Amygdala (tissue), 56 donors: Measurements from ENCODE around the gene STK24.

Source experiments
- DNase-seq, 56 donors: peaks; one replicate each; lab custom pipeline; 2025; lab: John Stamatoyannopoulos, UW

Gene STK24

DNA sequence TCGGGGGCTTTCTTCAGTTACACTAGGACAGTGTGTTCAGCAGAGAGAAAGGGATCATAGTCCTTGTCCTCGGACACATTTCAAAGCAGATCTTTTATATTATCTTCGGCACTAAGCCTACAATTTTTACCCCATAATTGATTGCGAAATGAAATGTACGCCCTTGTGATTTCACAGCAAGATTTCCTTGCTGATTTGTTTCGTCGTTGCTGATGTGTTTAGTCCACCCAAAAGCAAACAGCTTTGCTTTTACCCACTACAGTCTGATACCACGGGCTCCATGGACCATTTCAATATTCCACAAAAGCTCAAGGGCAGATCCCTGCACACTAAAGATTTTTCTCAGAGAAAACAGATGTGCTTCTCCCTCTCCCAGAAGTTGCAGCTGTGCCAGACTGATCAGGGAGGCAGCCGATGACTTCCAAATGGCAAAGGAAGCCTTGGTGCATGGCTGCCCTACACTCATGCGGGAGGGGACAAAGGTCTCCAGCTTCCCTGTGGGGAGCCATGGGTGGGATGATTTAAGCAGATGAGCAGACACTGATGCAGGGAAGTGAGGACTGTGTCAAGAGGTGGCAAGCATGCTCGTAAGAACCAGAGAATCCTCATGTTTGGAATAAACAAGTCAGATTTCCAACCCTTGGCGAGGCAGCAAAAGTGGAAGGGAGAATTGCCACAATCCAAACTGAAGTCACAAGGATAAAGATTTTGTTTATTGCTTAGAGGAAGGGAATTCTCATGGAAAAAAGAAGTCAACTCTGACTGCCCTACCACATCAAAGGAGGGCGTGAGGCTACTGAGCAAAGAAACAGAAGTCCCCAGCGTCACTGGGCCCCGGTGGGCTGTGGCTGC lies 81.1 kb downstream of the STK24 start:
- no peak for DNase-seq

DNA sequence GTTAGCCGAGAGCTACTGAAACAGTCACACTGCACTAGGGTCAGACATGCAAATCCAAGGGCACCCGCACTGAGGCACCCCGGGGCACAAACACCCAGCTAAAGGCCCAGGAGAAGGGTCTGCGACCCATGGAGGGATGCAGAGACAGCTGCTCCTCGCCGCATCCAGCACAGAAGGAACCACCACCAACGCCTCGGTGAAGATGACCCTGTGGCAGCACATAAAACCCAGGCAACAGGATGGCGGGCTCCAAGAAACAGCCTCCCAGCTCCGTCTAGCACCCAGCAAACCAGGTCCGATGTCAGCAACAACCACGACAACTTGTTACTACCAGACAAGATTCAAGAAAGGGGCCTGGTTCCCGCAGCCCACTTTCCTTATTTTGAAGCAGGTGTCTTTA lies 82.1 kb downstream of the STK24 start:
- DNase-seq: no peak

DNA sequence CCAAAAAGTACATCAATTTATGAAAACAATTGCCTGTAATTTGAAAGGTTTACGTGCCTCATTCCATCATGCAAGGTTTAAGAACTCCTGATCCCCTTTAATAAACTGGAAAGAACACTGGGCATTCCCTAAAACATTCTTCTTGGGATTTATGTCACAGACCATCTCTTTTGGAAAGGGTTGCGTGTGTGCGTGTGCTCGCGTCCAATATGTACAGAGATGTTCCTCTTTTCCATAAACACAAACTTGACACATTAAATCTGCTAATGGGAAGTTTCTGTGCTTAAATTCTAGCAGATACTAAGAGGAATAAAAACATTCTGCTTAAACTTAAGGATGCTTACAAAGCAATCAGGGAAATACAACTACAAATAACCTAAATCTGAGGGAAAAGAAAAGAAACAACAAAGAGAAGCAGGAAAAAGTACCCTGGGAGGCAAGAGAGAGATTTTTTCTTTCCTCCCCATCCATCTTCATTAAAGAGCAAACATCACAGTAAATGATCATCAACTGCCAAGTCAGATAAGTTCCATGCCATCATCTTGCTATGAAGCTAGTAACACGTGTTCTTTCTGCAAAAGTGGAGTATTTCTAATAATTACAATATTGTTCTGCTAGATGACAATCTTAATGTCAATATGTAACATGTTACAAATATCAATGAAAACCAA lies 83.7 kb downstream of the STK24 start:
- DNase-seq: no peak

DNA sequence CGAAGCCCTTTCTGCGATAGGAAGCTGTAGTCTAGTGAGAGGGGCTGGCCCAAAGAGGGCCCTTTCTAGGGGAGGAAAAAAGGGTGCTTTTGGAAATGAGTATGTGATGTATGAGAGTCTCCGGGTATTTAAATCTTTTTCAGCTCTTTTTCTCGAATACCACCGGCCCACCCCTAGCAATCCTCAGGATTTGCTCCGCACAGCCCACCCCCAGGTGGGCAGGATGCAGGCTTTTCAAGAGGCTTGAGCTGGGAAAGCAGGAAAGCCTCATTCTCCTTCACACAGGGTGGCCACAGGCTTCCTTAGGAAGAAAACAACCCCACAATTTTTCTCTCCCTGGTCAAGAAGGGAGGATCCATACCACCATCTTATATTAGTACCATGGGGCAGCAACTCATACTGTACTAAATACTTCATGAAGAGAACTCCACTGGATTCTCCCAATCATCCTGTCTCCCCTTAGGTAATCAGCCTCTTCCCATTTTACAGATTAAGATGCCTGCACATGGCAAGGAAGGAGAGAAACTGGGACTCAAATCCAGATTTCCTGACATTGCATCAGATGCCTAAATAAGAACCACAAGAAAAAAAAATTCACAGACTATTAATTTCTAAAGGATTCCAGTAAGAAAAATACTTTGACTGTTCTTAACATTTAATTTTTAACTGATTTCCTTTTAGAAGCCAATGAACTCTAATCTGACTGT lies 84.4 kb downstream of the STK24 start:
- no peak for DNase-seq

GRCh38 chr13:98490866-98491265 lies 86.0 kb downstream of the STK24 start:
- DNase-seq: no peak

DNA sequence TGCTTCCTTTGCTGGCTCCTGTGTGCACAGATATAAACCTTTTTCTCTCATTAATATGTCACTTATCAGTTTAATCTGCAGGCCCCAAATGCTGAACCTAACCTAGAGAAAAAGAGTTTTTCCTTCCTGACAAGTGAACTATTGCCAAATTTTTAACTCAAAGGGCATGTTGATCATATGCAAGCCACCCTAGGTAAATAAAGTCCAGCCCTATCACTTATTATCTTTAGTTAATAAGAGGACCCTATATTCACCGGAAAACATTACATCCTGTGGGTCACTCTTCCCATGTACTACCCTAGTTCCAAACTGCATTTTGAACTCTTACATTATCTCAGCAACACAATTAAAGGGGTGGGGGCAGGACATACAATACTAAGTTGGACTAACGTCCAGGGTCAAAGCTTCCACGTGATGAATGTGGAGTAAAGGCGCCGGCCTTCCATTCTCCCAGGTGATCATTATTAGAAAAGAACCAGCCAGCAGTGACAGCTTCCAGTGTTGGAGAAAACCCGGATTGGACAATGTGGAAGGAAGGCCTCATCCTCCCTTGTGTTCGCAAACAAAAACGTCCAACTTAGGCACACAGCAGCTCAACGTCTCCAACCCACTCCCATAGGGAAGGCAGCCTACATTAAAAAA lies 86.6 kb downstream of the STK24 start:
- DNase-seq: no peak

GRCh38 chr13:98489446-98490194 lies 87.3 kb downstream of the STK24 start:
- no peak for DNase-seq

DNA sequence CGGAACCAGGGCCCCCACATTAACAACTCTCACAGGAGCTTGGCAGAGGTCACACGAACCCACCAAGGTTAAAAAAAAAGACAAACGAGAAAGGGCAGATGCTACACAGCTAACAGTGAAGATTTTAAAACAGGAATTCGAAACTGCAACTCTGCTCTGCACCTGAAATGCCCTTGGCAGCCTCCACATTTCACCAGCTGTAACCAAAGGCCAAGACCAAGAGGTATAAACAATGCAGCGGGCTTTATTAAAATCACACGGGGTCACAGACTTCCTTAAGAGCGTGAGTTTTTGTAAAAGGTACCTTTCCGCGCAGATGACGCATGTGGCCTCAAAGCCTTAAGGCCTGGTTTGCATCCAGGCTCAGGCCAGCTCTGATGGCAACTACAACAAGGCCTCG lies 88.2 kb downstream of the STK24 start:
- DNase-seq: no peak

GRCh38 chr13:98487522-98487921 lies 89.4 kb downstream of the STK24 start:
- DNase-seq: no peak

DNA sequence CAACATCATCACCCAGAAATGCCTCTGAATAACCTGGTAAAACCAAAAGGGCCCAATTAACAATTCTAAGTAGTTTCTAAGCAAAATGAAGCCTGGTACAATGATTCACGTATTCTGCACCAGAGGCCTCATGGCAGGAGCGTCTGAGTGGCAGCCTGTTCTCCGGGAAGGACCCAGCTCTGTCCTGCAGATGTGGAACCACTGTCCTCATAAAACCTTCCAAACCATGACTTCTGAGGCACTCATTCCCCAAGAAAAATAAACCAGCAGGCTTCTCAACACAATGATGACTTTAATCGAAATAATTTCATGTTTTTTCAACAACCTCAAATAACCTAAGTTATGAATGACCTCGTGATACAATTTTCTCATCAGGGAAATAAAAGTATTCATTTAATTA lies 89.9 kb downstream of the STK24 start:
- DNase-seq: no peak

DNA sequence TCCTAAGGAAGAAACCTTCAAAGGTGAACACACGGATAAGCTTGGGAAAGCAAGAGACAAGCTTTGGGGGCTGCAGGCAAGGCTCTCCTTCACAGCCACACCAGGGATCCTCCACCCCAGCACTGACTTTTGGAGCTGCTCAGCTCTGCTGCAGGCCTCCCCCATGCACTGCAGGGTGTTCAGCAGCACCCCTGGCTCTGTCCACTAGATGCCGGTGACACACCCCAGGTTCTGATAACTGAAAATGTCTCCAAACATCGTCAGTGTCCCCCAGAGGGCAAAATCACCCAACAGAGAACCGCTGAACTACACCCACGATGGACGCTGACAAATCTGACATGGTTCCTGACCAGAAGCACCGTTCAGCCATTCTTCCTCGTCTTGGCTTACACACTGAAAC lies 90.5 kb downstream of the STK24 start:
- DNase-seq: no peak

DNA sequence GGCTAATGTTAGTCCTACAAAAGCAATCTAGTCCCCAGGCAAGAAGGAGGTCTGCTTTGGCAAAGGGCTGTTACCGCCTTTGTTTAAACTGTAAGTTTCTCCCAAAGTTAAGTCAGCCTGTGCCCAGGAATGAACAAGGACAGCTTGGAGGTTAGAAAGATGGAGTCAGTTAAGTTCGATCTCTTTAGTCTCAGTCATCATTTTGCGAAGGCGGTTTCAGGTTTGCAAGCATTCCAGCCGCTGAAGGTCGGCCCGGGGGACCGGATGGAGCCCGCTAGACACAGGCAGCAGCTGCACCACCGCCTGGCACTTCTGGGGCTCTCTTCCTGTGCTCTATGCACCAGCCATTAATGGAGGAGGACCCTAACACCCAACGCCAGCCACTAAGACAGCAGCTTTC lies 91.3 kb downstream of the STK24 start:
- no peak for DNase-seq

DNA sequence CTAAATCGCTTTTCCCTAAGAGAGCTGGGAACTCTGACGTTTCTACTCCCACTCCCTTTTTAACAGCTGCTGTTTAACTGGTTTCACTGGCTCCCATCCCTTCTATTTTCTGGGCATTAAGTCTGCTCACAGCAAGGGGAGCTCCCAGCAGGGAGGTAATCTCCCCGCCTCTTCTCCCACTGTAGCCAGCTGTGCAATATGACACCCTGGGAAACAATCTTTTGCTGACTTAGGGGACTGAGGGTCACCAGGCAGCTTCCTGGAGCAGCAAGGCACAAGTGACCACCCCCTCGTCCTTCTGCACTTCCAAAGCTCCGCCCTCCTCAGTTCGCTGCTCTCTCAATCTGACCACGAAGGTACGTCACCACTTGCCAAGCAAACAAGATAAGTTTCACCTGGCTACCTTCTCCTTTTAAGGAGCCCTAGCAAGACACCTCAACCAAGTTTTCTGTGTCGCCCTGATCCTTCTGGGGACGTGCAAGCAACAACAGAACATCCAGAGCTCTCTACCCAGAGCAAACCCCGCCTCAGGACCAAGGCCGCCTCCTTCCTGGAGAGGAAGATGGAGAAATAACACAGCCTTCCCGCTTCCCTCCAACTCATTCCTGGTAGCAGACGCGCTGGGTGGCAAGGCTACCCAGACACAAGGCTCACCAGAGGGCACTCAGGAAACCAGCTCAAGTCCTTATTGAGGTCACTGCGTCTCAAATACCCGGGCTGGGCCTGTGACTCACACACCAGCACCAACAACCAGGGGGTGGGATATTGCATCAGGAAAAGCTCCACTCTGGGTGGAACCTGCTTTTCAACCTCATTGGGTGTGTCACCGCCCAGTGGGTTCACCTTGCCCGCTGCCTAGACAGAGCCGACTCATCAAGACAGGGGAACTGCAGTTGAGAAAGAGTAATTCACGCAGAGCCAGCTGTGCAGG lies 92.4 kb downstream of the STK24 start:
- DNase-seq: peak in 3 of 56 donors; percentile 18 to 36 (median 28)

GRCh38 chr13:98483601-98484288 lies 93.2 kb downstream of the STK24 start:
- no peak for DNase-seq

DNA sequence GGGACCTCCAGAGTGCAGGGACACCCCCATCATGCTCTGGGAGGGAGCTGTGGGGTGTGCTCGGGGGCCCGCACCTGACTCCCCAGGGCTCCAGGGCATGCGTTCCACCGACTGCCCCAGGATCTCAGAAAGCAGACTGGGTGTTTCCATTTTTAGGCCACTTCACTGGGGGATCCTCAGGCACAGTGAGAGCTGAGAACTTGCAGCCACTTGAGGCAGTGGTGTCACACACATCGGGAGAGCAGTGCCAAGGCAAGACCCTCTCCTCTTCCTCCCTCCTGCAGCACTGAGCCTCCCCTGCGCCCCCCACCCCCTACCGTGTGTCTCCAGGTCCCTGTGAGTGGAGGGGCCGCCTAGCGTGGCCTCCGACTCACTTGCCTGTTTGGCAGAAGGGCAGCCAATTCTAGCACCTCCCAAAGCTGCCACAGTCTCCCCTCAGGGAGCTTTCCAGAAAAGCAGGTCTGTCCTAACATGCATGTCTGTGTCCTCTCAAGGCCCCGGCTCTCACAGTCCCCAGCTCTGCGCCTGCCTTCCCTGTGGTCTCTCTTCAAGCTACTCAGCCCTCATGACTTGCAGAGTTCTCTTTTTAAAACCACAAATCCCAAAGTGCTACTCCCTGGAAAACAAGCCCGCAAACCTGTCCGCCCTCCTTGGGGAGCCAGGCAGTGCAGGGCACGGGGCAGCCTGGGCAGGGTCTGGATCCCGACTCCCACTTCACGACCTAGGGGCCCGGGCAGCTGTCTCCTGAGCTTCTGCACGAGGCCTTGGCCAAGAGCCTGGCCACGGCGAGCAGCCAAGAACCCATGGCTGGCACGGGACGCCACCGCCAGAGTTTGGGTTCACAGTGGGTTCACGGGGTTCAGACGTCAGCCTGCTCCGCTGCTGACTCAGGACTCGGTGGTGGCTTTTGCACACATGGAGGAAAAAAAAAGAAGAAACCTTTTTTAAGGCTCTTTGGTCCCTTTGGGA lies 94.1 kb downstream of the STK24 start:
- DNase-seq: peak in 32 of 56 donors; percentile 7 to 78 (median 35)

DNA sequence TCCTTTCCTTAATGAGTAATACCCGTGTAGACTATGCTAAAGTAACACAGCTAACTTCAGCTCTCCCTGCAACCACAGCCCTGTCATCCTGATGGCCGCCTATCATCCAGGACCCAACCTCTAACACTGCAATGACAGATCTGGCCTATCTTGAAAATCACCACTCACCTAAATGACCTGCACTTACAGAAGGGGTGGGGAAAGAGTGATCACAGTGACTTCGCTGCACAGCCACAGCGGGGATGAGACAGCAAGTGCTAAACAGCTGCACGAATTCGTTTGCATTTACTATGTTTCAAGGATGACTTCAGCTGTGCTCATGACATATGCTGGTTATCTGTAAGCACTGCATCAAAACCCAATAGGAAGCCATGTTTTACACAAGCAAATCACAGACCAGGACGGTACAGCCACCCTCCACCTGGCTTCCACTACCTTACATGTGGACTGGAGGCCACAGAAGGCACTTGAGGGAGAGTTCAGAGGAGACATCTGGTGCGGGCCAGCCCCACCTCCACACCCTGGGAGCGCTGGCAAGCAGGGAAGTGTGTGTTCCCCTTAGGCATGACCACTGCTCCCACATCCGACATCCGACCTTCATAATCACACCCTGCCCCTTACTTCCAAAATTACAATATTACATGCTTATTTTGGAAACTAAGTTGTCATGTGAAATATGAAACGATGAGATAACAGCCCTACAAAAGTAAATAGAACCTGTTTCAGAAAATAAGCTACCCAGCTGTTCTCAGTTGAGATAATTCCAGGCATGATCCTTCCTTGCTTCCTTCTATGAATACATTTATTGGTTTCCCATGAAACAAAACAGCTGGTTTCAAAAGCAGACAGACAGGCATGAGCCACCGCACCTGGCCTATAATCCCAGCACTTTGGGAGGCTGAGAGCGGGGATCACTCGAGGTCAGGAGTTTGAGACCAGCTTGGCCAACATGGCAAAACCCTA lies 95.7 kb downstream of the STK24 start:
- DNase-seq: no peak
